Trophoblast cell (in vitro differentiated cells and primary cell): Measurements from ENCODE around the gene NDUFAF8.

Source experiments
- DNase-seq, 2 donors: peaks; one replicate each; pipeline ENCODE4 v3.0.0-alpha.2; 2016
- H2AFZ ChIP-seq: 2 replicates; pipeline ENCODE4 v1.6.1; 2013; ENCODE audit warnings: low read length, moderate library complexity, mild to moderate bottlenecking; ENCODE audit not compliant: insufficient read depth, poor library complexity
- H2AK5ac ChIP-seq: 2 replicates; pipeline ENCODE4 v1.6.1; 2013; ENCODE audit warnings: mild to moderate bottlenecking, low read length
- H2BK120ac ChIP-seq: 2 replicates; pipeline ENCODE4 v1.6.1; 2013; ENCODE audit warnings: low read length, mild to moderate bottlenecking, moderate library complexity; ENCODE audit not compliant: insufficient read depth, poor library complexity
- H2BK12ac ChIP-seq: 2 replicates; pipeline ENCODE4 v1.6.1; 2013; ENCODE audit warnings: mild to moderate bottlenecking, low read length, moderate library complexity
- H2BK5ac ChIP-seq: 2 replicates; pipeline ENCODE4 v1.6.1; 2013; ENCODE audit warnings: low read length, low read depth, moderate library complexity, mild to moderate bottlenecking; ENCODE audit not compliant: poor library complexity
- H3K14ac ChIP-seq: 2 replicates; pipeline ENCODE4 v1.6.1; 2013; ENCODE audit warnings: mild to moderate bottlenecking, low read length
- H3K18ac ChIP-seq: 2 replicates; pipeline ENCODE4 v1.6.1; 2013; ENCODE audit warnings: mild to moderate bottlenecking, low read length
- H3K23ac ChIP-seq: 2 replicates; pipeline ENCODE4 v1.6.1; 2013; ENCODE audit warnings: low read length
- H3K27ac ChIP-seq: 2 replicates; pipeline ENCODE4 v1.5.1; 2013; ENCODE audit warnings: low read depth, mild to moderate bottlenecking, inconsistent platforms, low read length, moderate library complexity
- H3K27me3 ChIP-seq: 2 replicates; pipeline ENCODE4 v1.6.1; 2013; ENCODE audit warnings: inconsistent platforms, mild to moderate bottlenecking, low read length, moderate library complexity; ENCODE audit not compliant: insufficient read depth
- H3K36me3 ChIP-seq, 2 experiments: 1 replicate in 1 of 2; 2 replicates in 1 of 2; pipeline ENCODE4 v1.6.1; 2013; ENCODE audit warnings: low read length in 2 of 2, mild to moderate bottlenecking in 2 of 2, moderate library complexity in 1 of 2; ENCODE audit not compliant: insufficient read depth in 2 of 2, control insufficient read depth in 1 of 2
- H3K4ac ChIP-seq: 2 replicates; pipeline ENCODE4 v1.6.1; 2013; ENCODE audit warnings: low read depth, mild to moderate bottlenecking, low read length, moderate library complexity
- H3K4me1 ChIP-seq, 2 experiments: 1 replicate in 1 of 2; 2 replicates in 1 of 2; pipeline ENCODE4 v1.6.1; 2013; ENCODE audit warnings: low read length in 2 of 2, mild to moderate bottlenecking in 2 of 2, moderate library complexity in 1 of 2; ENCODE audit not compliant: insufficient read depth in 2 of 2, control insufficient read depth in 1 of 2
- H3K4me2 ChIP-seq: 2 replicates; pipeline ENCODE4 v1.6.1; 2013; ENCODE audit warnings: inconsistent platforms, mild to moderate bottlenecking, low read length, moderate library complexity
- H3K4me3 ChIP-seq: 2 replicates; pipeline ENCODE4 v1.5.1; 2013; ENCODE audit warnings: mild to moderate bottlenecking, low read depth, low read length, inconsistent platforms
- H3K79me1 ChIP-seq: one replicate; pipeline ENCODE4 v1.6.1; 2013; ENCODE audit warnings: low read length
- H3K79me2 ChIP-seq: 2 replicates; pipeline ENCODE4 v1.6.1; 2013; ENCODE audit warnings: low read length, mild to moderate bottlenecking; ENCODE audit not compliant: control insufficient read depth, insufficient read depth, poor library complexity
- H3K9ac ChIP-seq: 2 replicates; pipeline ENCODE4 v1.6.1; 2013; ENCODE audit warnings: mild to moderate bottlenecking, low read length
- H3K9me3 ChIP-seq: 2 replicates; pipeline ENCODE4 v1.6.1; 2013; ENCODE audit warnings: low read depth, mild to moderate bottlenecking, control low read depth, inconsistent platforms, low read length; ENCODE audit not compliant: insufficient read depth
- H4K12ac ChIP-seq: 2 replicates; pipeline ENCODE4 v1.6.1; 2013; ENCODE audit warnings: low read depth, mild to moderate bottlenecking, low read length, moderate library complexity
- H4K8ac ChIP-seq: 2 replicates; pipeline ENCODE4 v1.6.1; 2013; ENCODE audit warnings: low read depth, mild to moderate bottlenecking, low read length, moderate library complexity
- H4K91ac ChIP-seq: one replicate; pipeline ENCODE4 v1.6.1; 2013; ENCODE audit warnings: low read depth, mild to moderate bottlenecking, low read length, moderate library complexity
- WGBS: extraction: QIAGEN DNeasy Blood & Tissue Kit; methylation state at CpG from one replicate; pipeline ENCODE4 v1.1.7; 2013; ENCODE audit warnings: missing lambda C conversion rate; ENCODE audit not compliant: insufficient read length, insufficient coverage; ENCODE audit errors: extremely low coverage; 5-methylcytosine and 5-hydroxymethylcytosine counted together

NDUFAF8 gene

GRCh38 chr17:81246343-81246670 is 7.2 kb downstream of the NDUFAF8 start:
- WGBS, result no CpG with 5 or more reads among the region's 10 CpGs
- H3K23ac ChIP-seq, result no peak overlapping the region
- H3K18ac ChIP-seq, result no peak overlapping the region
- H2BK12ac ChIP-seq, result no peak overlapping the region
- peaks cover 20 to 32% of the 10 kb centered on the region in 2 experiments for H3K36me3 ChIP-seq
- no peaks in the 10 kb centered on the region for H3K79me2 ChIP-seq
- H2AK5ac ChIP-seq, result no peak overlapping the region
- H3K9ac ChIP-seq, result no peak overlapping the region
- no peak overlapping the region for H2BK5ac ChIP-seq
- H3K4me3 ChIP-seq, result no peak overlapping the region
- no peak overlapping the region for H4K91ac ChIP-seq
- no peak overlapping the region for H4K12ac ChIP-seq
- H3K4me2 ChIP-seq, result no peak overlapping the region
- H3K27me3 ChIP-seq, result no peaks in the 10 kb centered on the region
- no peak overlapping the region for H4K8ac ChIP-seq
- no peak overlapping the region for H3K14ac ChIP-seq
- peaks cover 6% of the 10 kb centered on the region for H3K9me3 ChIP-seq
- H3K27ac ChIP-seq, result no peak overlapping the region
- H2BK120ac ChIP-seq, result no peak overlapping the region
- no peak overlapping the region for H2AFZ ChIP-seq
- H3K79me1 ChIP-seq, result no peaks in the 10 kb centered on the region
- no peak for DNase-seq
- peaks cover 5 to 10% of the 10 kb centered on the region in 2 experiments for H3K4me1 ChIP-seq
- no peak overlapping the region for H3K4ac ChIP-seq

GRCh38 chr17:81246679-81247338 is 7.7 kb downstream of the NDUFAF8 start:
- Histone ChIP-seq H2BK5ac (no peak overlapping the region), H3K4ac (no peak overlapping the region), H3K79me2 (no peaks in the 10 kb centered on the region), H3K36me3 (peaks cover 21 to 32% of the 10 kb centered on the region in 2 experiments), H3K23ac (no peak overlapping the region), H4K91ac (no peak overlapping the region), H3K27ac (no peak overlapping the region), H3K4me1 (peaks cover 5 to 10% of the 10 kb centered on the region in 2 experiments), H2AFZ (no peak overlapping the region), H2BK12ac (no peak overlapping the region), H3K18ac (no peak overlapping the region), H3K79me1 (no peaks in the 10 kb centered on the region), H3K14ac (no peak overlapping the region), H4K8ac (no peak overlapping the region), H4K12ac (no peak overlapping the region), H3K4me2 (no peak overlapping the region), H2BK120ac (no peak overlapping the region), H3K27me3 (no peaks in the 10 kb centered on the region), H2AK5ac (no peak overlapping the region), H3K4me3 (no peak overlapping the region), H3K9ac (no peak overlapping the region), H3K9me3 (peaks cover 6% of the 10 kb centered on the region)
- DNase-seq, result peak; percentile 40 to 55
- no CpG with 5 or more reads among the region's 28 CpGs for WGBS

- no peak overlapping the region for H4K12ac ChIP-seq
- H2BK12ac ChIP-seq, result no peak overlapping the region
- H3K23ac ChIP-seq, result no peak overlapping the region
- no CpG with 5 or more reads among the region's 15 CpGs for WGBS
- no peaks in the 10 kb centered on the region for H3K79me1 ChIP-seq
- peak; percentile 56 to 72 for DNase-seq
- no peak overlapping the region for H4K91ac ChIP-seq
- no peak overlapping the region for H3K27ac ChIP-seq
- H3K4ac ChIP-seq, result no peak overlapping the region
- H3K18ac ChIP-seq, result no peak overlapping the region
- no peak overlapping the region for H4K8ac ChIP-seq
- no peak overlapping the region for H3K4me2 ChIP-seq
- no peak overlapping the region for H2AK5ac ChIP-seq
- H3K14ac ChIP-seq, result no peak overlapping the region
- no peaks in the 10 kb centered on the region for H3K79me2 ChIP-seq
- H2AFZ ChIP-seq, result no peak overlapping the region
- H3K27me3 ChIP-seq, result no peaks in the 10 kb centered on the region
- peaks cover 28 to 39% of the 10 kb centered on the region in 2 experiments for H3K36me3 ChIP-seq
- no peak overlapping the region for H2BK120ac ChIP-seq
- H3K9me3 ChIP-seq, result peaks cover 3% of the 10 kb centered on the region
- H3K4me3 ChIP-seq, result no peak overlapping the region
- H3K9ac ChIP-seq, result no peak overlapping the region
- no peak overlapping the region for H2BK5ac ChIP-seq
- peaks cover 5 to 10% of the 10 kb centered on the region in 2 experiments for H3K4me1 ChIP-seq
These were observed 8.3 kb downstream of the NDUFAF8 start for GRCh38 chr17:81247339-81247990.

GRCh38 chr17:81248649-81249048 is 9.5 kb downstream of the NDUFAF8 start:
- H3K4me2 ChIP-seq, result no peak overlapping the region
- H2AK5ac ChIP-seq, result no peak overlapping the region
- H3K9me3 ChIP-seq, result peaks cover 5% of the 10 kb centered on the region
- no peak overlapping the region for H2BK120ac ChIP-seq
- no CpG with 5 or more reads among the region's 16 CpGs for whole genome bisulfite sequencing
- peaks cover 34 to 45% of the 10 kb centered on the region in 2 experiments for H3K36me3 ChIP-seq
- H2BK12ac ChIP-seq, result no peak overlapping the region
- H3K23ac ChIP-seq, result no peak overlapping the region
- no peak overlapping the region for H4K91ac ChIP-seq
- H3K4me1 ChIP-seq, result peaks cover 5 to 10% of the 10 kb centered on the region in 2 experiments
- no peak overlapping the region for H2BK5ac ChIP-seq
- H3K14ac ChIP-seq, result no peak overlapping the region
- H3K4ac ChIP-seq, result no peak overlapping the region
- peak in 1 of 2 donors; percentile 41 for DNase-seq
- no peak overlapping the region for H2AFZ ChIP-seq
- no peak overlapping the region for H3K18ac ChIP-seq
- H3K79me1 ChIP-seq, result no peaks in the 10 kb centered on the region
- no peak overlapping the region for H3K4me3 ChIP-seq
- H4K12ac ChIP-seq, result no peak overlapping the region
- H3K9ac ChIP-seq, result no peak overlapping the region
- H3K27ac ChIP-seq, result no peak overlapping the region
- H3K79me2 ChIP-seq, result no peaks in the 10 kb centered on the region
- no peaks in the 10 kb centered on the region for H3K27me3 ChIP-seq
- no peak overlapping the region for H4K8ac ChIP-seq
